Bone marrow (tissue), 2 donors: ENCODE measurements around the gene MAB21L1.

Experiments used
- DNase-seq, 2 donors: peaks; one replicate each; lab custom pipeline; 2025; lab: John Stamatoyannopoulos, UW

The MAB21L1 gene

DNA sequence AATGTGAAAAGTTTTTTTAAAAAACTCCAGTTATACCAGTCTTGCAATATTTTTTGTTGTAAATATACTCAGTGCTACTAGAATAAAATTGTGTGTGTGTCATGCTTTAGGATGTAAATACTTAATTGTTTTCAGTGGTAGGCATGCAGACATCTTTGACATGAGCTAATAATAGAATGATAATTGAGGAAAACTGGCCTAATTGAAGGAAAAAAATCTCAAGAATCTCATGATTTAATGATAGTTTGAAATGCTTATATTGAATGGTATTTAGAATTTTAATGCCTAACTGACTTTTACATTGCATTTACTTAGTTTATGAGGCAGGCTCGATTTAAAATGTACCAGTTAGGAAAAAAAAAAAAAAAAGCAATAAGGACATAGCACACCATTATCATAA, 3.2 kb upstream of the MAB21L1 start:
- DNase-seq: no peak

DNA sequence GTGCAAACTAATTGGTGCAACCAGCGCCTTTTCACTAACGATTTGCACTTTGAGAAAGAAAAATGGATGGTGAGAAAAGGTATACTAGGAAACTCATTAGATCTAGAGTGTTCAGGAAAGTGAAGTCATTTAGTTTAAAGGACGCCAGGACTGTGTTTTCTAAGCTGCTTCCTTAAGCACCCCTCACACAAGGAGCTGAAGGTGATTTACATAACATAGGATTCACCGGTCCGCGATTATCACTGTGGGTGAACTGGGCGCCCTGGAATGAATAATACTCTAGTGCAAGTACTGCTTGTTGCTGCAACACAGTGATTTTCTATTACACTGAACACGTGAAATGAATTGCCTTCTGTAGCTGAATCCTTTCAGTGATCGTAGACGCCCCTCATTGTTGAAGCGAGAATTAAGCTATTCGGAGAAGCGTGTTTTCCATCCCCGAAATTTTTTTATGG, 2.6 kb upstream of the MAB21L1 start:
- DNase-seq: no peak

DNA sequence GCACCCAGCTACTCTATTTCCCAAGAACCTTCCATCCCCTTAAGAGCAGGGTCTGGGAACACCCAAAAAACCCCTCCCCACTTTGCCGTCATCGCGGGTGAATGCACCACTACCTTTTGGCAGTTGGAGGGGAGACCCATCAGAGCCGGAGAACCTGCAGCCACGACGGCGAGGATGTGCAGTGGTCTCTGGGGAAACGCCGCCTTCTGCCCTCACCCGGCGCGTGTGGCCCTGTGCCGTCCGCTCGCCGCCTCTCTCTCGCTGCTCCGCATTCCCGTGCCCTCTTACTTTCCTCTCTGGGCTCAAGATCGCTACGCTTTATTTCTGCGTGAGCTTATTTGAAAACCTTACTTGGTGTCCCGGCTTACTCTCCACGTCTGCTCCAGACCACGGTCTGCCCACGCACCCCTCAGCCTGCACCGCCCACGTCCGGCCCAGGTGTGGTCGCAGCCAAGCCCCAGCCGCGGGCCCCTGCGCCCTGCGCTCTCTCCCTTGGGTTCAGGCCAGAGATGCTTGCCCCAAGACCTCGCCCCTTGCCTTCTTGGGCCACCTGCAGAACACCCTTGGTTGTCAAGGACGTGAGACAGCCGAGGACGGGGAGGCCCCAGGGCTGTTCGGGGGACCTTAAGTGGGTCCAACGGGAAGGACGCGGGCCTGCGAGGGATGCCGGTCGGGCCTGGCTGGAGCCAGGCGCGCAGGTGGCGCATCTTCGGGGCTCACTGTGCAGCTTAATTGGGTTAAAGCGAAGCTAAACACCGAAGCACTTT, 2.0 kb upstream of the MAB21L1 start:
- DNase-seq: no peak

DNA sequence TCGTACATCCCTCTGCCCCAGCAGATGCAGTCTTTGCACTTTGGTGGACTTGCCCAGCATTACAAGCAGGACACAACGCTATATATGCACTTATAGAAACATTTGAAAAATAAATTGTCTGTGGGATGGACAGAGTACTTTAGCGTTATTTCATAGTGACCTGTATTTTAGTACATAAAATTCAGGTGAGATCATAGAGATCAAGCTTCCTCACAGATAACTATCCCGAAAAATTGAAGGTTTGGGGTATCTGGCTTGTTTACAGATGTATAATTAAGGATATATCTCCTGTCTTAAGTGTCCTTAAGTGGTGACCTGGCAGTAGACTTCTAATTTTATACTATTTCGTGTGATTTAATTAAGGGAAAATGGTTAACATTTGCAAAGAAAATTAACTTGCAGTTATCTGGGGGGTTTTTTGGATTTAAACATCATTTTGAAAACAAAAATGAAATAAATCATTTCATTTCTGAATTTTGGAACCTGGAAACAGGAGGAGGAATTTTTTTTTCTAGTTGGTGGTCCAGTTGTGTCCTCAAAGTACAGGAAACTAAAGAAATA, 977 bp upstream of the MAB21L1 start:
- no peak for DNase-seq

DNA sequence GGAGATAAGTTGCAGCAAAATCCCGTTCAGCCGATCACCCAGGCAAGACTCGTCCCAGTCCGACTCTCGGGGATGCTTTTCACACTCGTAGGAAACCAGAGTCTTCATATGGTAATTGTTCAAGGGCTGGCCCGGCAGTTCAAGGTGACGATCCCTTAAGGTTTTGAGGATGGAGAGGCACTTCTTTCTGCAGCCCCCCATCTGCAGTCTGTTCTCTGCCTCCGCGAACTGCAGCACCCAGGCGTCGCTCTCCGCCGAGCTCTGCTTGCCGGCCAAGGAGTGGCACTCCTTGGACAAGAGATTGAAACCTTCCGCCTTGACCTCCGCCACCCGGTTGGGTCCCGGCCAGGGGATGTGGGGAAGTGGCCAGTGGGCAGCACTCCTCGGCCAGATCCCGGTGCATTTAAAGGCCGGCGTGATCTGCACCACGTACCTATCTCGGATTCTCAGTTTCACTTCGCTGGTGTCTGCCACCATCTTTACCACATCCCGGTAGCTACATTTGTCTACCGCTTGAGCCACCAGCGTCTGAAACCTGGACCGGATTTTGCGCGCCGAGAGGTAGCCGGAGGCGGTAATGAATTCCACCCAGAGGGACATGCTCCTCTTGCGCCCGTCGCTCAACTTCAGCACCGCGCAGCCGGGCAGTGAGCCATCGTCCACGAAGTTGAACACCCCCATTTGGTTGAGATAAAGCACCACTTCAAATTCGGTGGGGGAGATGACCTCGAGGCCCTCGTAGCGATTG, 1.1 kb downstream of the MAB21L1 start:
- DNase-seq: peak in 1 of 2 donors; percentile 13

DNA sequence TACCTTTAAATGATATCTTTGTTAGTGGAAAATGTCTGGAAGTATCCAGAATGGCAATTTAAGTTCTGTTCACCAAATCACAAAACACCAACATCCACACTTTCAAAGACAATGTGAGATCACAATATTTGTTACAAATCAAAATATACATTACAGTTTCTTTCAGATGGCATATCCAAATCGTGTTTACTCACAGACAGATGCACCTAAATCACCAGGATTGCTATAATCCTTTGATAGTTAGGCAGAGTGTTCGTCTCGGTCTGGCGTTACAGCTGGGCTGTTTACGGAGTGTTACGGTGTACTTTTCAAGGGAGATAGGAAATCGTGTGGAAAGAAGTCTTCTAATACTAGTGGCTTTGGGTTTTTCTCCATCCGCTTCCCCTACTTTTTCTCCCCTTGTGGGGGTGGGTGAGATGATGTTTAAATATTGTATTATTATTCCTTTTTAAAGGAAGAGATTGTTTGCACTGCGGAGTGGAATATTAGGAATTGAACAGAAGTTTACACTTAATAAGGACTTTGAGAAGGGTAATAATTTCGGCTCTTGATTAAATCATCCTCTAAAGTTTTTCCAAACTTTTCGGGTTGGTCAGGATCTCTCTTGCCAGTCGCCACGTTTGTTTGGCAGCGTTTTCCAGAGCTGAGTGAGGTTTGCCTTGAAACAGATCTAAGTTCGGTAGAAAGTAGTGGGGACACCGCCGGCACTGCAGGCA, 1.8 kb downstream of the MAB21L1 start:
- DNase-seq: no peak

DNA sequence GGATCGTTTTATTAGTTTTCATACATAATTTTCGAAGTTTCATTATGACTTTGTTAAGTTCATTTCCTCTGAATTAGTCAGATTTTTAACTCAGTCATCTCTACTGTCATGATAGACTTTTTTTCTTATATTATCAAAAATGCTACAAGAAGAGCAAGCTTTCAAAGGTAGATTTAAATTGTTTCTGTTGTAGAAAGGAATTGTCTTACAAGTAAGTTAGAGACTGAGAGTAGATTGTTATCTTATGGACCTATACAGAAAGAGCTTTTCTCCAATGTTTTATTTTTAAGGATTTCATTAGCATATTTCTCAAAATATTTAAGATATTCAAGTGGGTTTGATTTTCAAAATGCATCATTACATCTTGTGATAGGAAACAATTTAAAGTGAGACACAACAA, 2.7 kb downstream of the MAB21L1 start:
- no peak for DNase-seq

DNA sequence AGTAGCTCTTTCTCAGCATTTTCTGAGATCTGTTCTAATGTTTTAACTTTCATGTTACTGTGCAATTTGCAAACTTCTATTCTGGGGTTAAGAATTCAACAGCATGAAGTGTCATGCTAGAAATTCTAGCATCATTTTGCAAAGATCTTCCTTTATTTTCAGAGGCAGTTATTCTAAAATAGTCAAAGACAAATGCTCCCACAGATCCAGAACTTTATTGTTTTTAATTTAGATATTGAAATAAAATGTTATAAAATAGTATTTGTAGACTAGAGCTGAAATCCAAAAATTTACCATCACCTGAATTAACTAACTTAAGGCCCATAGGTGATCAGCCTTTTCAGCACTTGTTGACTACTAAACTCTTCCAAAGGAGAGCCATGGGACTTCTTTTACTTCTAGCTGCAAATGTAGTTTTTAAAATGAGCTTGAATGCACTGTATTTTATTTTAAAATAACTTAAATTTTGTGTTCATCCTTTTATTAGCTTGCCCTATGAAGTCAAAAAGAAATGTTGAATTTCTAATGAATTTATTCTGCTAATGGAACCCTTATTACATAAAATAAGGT, 3.2 kb downstream of the MAB21L1 start:
- DNase-seq: no peak

DNA sequence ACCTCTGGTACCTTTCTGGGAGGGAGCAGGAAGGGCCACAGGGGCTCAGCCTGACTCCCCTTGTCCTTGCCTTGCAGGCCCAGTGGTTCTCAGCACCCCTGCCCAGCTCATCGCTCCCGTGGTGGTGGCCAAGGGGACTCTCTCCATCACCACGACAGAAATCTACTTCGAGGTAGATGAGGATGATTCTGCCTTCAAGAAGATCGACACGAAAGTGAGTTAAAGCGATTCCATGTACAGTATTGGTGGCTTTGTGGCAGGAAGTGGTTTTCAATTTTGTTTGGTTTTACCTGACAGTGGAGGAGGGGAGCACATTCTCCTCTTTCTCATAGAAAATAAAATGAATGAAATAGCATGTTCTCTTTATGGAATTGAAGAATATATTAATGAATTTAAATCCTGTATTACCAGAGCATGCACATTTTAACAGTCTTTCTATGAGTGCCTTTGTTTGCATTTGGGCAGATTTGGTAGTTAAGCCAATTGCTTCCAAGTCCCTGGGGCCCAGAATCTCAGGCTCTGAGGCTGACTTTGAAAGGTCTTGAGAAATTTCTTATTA, 4.1 kb downstream of the MAB21L1 start:
- no peak for DNase-seq

DNA sequence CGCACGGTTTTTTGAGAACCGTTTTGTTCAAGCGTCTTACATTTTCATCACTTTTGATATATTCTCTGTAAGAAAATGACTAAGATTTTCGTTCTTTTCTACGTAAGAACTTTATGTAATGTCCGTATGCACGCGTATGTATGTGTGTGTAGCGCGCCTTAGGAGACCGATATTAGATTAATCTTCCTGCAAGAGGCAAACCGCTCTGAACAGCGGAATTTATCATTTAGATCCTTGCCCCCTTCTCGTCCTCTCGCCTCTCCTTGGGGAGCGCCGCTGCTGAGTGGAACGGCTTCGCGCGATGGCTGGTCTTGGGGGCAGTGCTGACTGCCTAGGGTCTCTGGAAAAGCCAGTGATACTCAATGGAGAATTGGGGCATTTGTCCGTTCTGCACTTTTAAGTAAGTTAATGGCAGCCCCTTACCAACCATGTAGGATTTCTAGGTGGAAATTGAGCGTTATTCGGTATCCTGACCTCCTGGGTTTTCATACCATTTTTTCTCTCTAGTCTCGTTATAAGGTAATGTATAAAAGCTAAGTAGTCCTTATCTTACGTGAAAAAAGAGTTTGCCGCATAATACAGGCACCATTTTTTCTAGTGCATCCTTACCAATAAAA, 4.7 kb downstream of the MAB21L1 start:
- no peak for DNase-seq

DNA sequence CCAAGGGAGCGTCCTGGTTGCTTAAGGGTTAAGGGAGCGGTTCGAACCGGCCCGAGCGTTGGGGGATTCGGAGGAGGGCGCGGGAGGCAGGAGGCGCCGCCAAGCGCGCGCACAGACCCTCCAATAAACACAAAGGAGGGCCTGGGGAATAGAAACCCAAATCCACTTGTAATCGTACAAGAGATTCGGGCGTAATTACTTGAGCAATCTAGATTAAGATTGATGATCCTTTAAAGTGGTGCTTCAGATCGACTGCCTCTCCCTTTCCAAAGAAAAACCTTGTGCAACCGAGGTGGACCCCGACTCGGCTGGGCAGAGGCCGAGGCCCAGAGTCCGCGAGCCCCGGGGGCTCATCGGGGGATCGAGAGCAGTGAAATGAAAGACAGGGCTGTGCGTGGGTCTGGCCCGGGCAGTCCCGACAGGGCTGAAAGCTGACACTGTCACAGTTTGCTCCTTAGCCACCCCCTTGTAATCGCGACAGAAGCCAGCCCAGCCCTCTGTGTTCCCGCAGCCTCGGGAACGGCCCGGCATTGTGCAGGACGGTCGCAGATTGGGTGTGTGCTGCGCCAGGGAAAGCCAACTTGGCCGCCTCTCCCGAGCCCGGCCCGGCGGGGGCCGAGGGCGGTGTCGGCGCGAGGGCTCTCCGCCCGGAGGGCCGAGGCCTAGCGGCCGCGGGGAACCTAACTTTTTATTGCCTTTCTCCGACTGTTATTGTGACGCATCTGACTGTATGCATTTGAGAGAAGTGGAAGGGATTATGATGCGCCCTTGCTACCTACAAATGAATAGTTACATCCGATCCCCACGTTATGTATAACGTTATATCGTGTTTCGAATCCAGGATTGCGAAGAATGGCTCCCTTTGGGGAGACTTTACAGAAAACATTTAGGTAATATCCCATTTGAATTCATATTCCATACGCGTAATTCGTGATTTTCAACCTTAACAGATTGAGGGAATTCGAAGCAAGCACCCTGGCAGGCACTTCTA, 5.5 kb downstream of the MAB21L1 start:
- no peak for DNase-seq

DNA sequence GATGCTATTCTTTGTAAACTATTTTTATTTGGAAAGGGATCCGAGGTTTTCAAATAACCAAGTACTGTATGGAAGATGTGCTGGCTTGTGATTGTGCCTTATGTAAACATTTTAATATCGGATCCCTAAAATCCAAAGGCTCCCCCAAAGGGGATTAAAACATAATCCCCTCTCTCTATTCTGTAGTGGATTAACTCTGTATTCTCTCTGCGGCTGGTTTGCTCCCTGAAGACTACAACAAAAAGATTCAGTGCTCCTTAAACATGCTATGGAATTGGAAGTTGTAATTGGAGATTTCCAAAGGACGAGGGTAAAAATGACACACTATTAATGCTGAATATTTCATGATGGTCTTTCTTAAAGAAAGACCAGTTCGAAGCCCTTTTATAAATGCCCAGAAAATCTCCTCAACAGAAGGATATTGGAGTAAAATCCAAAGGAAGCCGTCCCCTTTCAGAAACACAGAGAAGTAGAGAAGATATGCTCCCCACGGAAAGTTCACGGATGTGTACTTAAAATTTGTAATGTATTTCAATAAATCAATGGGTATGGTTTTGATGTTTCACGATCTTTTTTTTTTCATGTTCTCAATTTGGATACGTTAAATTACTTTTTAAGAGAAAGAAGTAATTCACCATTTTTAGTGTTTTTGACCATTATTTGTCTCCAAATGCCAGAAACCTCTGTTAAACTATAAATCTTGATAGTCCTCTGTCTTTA, 6.5 kb downstream of the MAB21L1 start:
- DNase-seq: no peak

DNA sequence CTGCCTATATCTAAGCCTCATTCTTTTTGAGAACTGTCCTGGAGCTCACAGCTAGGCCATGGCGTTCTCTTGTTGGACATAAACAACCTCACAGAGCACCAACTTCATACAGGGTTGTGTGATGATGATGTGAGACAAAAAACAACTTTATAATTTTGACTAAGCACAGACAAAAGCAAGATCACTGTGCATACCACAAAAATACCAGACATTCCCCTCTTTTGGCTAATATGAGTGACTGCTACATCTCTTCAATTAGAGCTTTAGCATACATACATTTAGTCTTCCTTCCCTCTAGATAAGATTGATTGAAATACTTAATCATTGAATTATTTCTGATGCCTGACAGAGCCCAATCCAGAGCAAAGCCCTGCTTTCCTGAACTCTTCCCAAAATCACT, 8.3 kb downstream of the MAB21L1 start:
- DNase-seq: no peak

DNA sequence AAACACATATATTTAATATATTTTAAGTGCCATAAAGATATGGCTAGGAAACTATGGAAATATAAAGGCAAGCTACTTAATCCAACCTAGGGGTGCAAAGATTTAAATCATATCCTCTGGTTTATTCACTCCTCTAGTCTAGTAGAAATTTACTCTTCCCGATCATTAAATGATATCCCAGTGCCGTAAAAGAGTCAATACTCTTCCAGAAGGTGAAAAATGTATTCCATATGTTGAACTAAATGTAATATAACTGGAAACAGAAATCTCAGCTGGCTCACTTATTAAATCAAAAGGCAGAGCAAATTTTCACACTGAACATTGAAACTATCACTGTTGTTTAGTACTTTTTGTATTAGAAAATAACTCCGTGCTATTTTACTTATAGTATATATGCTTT, 11.1 kb downstream of the MAB21L1 start:
- DNase-seq: no peak

DNA sequence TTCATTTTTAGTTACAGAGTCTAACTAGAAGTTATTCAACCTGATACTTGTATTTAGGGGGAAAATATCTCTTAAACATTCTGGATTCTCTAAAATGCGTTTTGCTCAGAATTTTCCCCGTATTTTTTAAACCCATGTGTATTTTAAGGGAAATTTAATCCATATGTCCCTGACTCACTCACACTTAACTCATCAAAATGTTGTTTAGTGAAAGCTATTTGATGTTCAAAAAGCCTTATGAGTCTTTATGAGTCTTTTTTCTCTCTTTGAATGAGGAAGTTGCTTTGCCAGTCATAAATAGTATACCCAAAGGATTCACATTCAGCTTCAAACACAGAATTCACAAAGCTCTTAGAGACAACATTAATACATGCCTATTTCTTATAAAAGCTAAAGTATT, 16.4 kb downstream of the MAB21L1 start:
- no peak for DNase-seq

DNA sequence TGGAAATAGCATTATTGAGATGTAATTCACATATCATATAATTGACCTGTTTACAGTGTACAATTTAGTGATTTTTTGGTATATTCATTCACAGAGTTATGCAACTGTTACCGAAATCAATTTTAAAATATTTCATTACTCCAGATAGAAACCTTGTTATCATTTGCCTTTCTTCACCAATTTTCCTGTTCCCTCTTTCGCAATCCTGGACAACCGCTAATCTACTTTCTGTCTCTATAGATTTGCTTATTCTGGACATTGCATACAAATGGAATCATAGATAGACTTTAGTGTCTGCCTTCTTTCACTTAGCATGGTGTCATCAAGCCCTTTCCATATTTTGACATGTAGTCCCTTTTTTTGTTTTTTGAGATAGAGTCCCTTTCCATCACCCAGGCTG, 19.2 kb downstream of the MAB21L1 start:
- no peak for DNase-seq

DNA sequence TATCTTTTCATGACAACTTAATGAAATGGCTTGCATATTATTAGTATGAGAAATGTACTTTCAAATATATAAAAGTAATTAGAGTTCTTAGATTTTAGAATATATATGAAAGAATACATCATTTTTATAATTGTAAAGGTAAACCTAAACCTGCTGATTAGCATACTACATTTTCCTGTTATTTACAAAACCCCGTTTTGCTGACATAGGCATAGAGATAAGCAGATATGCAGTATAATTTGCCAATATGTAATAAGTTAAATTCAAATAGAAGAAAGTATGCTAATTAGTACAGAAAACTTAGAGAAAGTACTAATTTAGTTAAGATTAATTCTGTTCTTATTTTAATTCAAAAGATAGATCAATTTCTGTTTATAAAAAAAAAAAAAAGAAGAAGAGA, 21.5 kb downstream of the MAB21L1 start:
- no peak for DNase-seq

DNA sequence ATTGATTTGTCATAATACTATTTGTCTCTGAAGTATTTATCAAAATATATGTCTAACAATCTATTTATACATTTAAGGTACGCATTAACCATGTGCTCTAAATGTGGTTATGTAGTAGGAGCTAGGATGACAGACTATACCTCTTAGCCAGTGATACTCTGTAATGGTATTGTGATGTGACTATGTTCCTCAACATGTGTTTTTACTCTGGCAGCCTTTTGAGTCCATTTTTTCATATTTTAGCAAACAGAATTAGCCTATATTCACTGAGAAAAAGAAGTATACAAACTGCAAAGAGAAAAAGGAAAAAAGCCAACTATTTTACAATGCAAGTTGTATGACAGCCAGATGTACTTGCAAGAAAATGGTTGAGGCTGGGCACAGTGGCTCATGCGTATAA, 26.7 kb downstream of the MAB21L1 start:
- DNase-seq: no peak

DNA sequence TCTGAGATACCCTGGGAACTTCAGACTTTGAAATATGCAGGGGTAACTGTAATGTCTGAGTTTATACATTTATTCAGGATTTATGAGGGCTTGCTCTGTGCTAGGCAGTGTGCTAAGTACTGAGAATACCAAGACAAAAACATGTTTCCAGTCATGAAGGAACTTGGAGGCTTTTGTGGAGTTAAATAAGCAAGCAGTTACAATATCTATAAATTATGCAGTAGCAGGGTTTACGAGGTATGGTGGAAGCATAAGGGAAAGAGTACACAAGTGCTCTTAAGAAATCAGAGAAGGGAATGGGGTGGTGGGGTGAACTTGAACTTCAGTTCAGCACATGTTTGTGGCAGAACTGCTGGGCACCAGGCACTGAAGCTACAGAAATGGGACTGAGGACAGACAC, 28.0 kb downstream of the MAB21L1 start:
- DNase-seq: no peak
